GM23338 (cell line): ENCODE results near the gene MMP26. TPM values are rescaled to one million over a fixed set of nuclear protein-coding genes. Genes with fewer than 3 reads are reported as not detected.

Experiments used
- ATAC-seq: fragments of 200-7000 bp; cut with Tn5 transposase; 3 replicates; pipeline ENCODE4 v1.9.1; 2020
- DNase-seq: peaks from one replicate; pipeline ENCODE4 v3.0.0-alpha.2; 2015; ENCODE audit warnings: low spot score
- H2AFZ ChIP-seq: fragments of 200-600 bp; sonication (generic); 2 replicates; pipeline ENCODE4 v1.8.0; 2016; ENCODE audit warnings: antibody characterized with exemption, mild to moderate bottlenecking, moderate library complexity
- H3F3A ChIP-seq: fragments of 200-600 bp; sonication (generic); replicated peaks from 2 replicates; pipeline ENCODE4 v1.8.0; 2017; ENCODE audit warnings: antibody characterized with exemption, mixed run types, low read depth
- H3K27ac ChIP-seq: fragments of 200-600 bp; sonication (generic); 2 replicates; pipeline ENCODE4 v1.6.1; 2016; ENCODE audit warnings: low read depth
- H3K27me3 ChIP-seq: fragments of 200-600 bp; sonication (generic); 2 replicates; pipeline ENCODE4 v1.8.0; 2016; ENCODE audit warnings: mild to moderate bottlenecking, mixed run types, moderate library complexity; ENCODE audit not compliant: insufficient read depth
- H3K36me3 ChIP-seq: fragments of 200-600 bp; sonication (generic); 2 replicates; pipeline ENCODE4 v1.8.0; 2016; ENCODE audit warnings: mild to moderate bottlenecking; ENCODE audit not compliant: insufficient read depth
- H3K4me1 ChIP-seq: fragments of 200-600 bp; sonication (generic); 2 replicates; pipeline ENCODE4 v1.8.0; 2016; ENCODE audit warnings: mild to moderate bottlenecking, moderate library complexity; ENCODE audit not compliant: insufficient read depth
- H3K4me2 ChIP-seq: fragments of 200-600 bp; sonication (generic); 2 replicates; pipeline ENCODE4 v1.7.1; 2017; ENCODE audit warnings: mixed run types
- H3K4me3 ChIP-seq: fragments of 200-600 bp; sonication (generic); 2 replicates; pipeline ENCODE4 v1.6.1; 2016; ENCODE audit warnings: mixed run types
- H3K79me2 ChIP-seq: fragments of 200-600 bp; sonication (generic); replicated peaks from 2 replicates; pipeline ENCODE4 v1.8.0; 2017; ENCODE audit warnings: mild to moderate bottlenecking; ENCODE audit not compliant: insufficient read depth
- H3K9me2 ChIP-seq: fragments of 200-600 bp; sonication (generic); 2 replicates; pipeline ENCODE4 v1.8.0; 2017; ENCODE audit not compliant: insufficient read depth
- H4K20me1 ChIP-seq: fragments of 200-600 bp; sonication (generic); replicated peaks from 2 replicates; pipeline ENCODE4 v1.8.0; 2017; ENCODE audit warnings: mild to moderate bottlenecking; ENCODE audit not compliant: insufficient read depth
- H3K27ac Mint-ChIP-seq: 2 replicates; pipeline ENCODE4 v1.8.0; 2020; ENCODE audit warnings: inconsistent platforms, mild to moderate bottlenecking, moderate library complexity, mixed read lengths
- H3K27me3 Mint-ChIP-seq: 3 replicates; pipeline ENCODE4 v1.8.0; 2022; ENCODE audit warnings: low read depth, mild to moderate bottlenecking, moderate library complexity, mixed read lengths, inconsistent platforms; ENCODE audit not compliant: insufficient read depth, poor library complexity
- H3K36me3 Mint-ChIP-seq: 3 replicates; pipeline ENCODE4 v1.8.0; 2021; ENCODE audit warnings: low read depth, mild to moderate bottlenecking, inconsistent platforms, moderate library complexity, mixed read lengths
- H3K4me1 Mint-ChIP-seq: 3 replicates; pipeline ENCODE4 v1.8.0; 2020; ENCODE audit warnings: mild to moderate bottlenecking, inconsistent platforms, mixed read lengths
- H3K4me3 Mint-ChIP-seq: 3 replicates; pipeline ENCODE4 v1.8.0; 2021; ENCODE audit warnings: moderate library complexity, mild to moderate bottlenecking, inconsistent platforms, mixed read lengths
- H3K9me3 Mint-ChIP-seq: 3 replicates; pipeline ENCODE4 v1.8.0; 2020; ENCODE audit warnings: moderate library complexity, mild to moderate bottlenecking, inconsistent platforms, mixed read lengths
- CREB1 ChIP-seq: fragments of 250-450 bp; sonication (Bioruptor Pico); IDR thresholded peaks from 2 replicates; pipeline ENCODE4 v1.5.0; 2020; ENCODE audit warnings: low read depth, mild to moderate bottlenecking, moderate library complexity
- CTCF ChIP-seq, 2 experiments: fragments of 200-600 bp in 1 of 2; sonication (generic) in 1 of 2; conservative IDR thresholded peaks; 2 replicates each; pipeline versions ENCODE4 v1.5.1 to v1.6.1; 2016 to 2017; ENCODE audit warnings: antibody characterized with exemption in 2 of 2, low read depth in 2 of 2, mild to moderate bottlenecking in 2 of 2, moderate library complexity in 1 of 2
- EZH2 ChIP-seq: fragments of 200-600 bp; sonication (generic); IDR thresholded peaks from one replicate; pipeline ENCODE4 v1.8.0; 2017; ENCODE audit warnings: antibody characterized with exemption, mild to moderate bottlenecking, low read depth; ENCODE audit not compliant: unreplicated experiment
- EZH2phosphoT487 ChIP-seq: fragments of 200-600 bp; sonication (generic); IDR thresholded peaks from one replicate; pipeline ENCODE4 v1.8.1; 2018; ENCODE audit warnings: antibody characterized with exemption; ENCODE audit not compliant: unreplicated experiment
- JUNB ChIP-seq: IDR thresholded peaks from one replicate; pipeline ENCODE4 v1.6.1; 2016; ENCODE audit warnings: antibody characterized with exemption; ENCODE audit not compliant: unreplicated experiment
- NANOG ChIP-seq: IDR thresholded peaks from 2 replicates; pipeline ENCODE4 v1.6.1; 2016; ENCODE audit warnings: antibody characterized with exemption, borderline replicate concordance
- POLR2AphosphoS5 ChIP-seq: IDR thresholded peaks from 2 replicates; pipeline ENCODE4 v1.6.1; 2016; ENCODE audit warnings: antibody characterized with exemption, low read depth
- REST ChIP-seq: IDR thresholded peaks from one replicate; pipeline ENCODE4 v1.6.1; 2018; ENCODE audit warnings: antibody characterized with exemption; ENCODE audit not compliant: unreplicated experiment
- STAT1 ChIP-seq: IDR thresholded peaks from one replicate; pipeline ENCODE4 v1.6.1; 2016; ENCODE audit warnings: antibody characterized with exemption; ENCODE audit not compliant: unreplicated experiment
- ZNF114 ChIP-seq: fragments of 250-450 bp; sonication (Bioruptor Pico); IDR thresholded peaks from 2 replicates; pipeline ENCODE4 v1.5.0; 2020; ENCODE audit warnings: mild to moderate bottlenecking, moderate library complexity
- ZNF331 ChIP-seq: fragments of 250-450 bp; sonication (Bioruptor Pico); IDR thresholded peaks from 2 replicates; pipeline ENCODE4 v1.5.0; 2020; ENCODE audit warnings: low read depth, mild to moderate bottlenecking, moderate library complexity
- polyA plus RNA-seq: library from polyadenylated mRNA; unstranded; fragments of >200 nt; fragmentation: Nextera tagmentation; extraction: Ambion mirVana; gene quantifications from 2 replicates; pipeline ENCODE4 v1.2.1, GENCODE V29; 2016
- total RNA-seq: library from RNA; depleted of rRNA; stranded (reverse); fragments of >200 nt; shearing (Covaris generic); gene quantifications from 2 replicates; pipeline ENCODE4 v1.2.3, GENCODE V29; 2014
- TF ChIP-seq, protein P1 (sequence below): IDR thresholded peaks from 2 replicates; pipeline ENCODE4 v1.6.1; 2016; ENCODE audit warnings: antibody characterized with exemption

The MMP26 gene
- total and polyA plus RNA-seq, 2 experiments from 2014 or later, result not detected

DNA sequence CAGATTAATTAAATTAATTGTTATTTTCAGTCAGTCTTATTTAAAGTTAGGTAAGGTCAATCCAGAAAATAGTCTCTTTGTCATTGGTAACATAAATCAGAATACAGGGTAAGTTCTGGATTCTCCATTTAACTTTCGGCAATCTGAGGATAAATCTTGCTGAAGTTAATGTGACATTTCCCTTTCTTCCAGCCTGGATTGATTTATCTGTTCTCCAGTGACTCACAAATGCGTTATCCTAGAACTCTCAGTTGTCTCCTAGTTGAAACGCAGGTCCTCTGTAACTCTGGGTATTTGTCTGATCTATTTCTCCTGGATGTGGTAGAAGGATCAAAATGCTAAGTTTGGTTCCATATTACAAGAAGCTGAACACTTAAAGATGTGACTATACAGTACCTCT, 39.8 kb upstream of the MMP26 start (continued):
- TF ChIP-seq REST, result no peak
- TF ChIP-seq ZNF114, result no peak

DNA sequence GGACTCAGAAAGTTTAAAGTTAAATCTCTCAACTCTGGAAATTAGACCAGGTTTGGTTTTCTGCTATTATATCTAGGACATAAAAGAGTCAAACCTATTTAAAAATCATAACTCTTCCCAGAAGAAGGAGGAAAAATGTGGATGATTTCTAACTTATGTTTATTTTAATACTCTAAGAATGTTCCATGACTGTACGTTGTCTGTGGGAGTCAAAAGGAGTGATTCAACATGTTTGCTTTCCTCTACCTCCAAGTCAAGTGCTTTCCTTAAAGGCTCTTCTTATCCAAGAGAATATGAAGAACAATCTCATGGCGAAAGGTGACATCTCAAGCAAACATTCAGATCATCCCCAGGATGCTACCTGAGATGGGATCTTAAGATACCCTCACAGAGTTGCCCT, 39.2 kb upstream of the MMP26 start:
- no peaks in the 10 kb centered on the region for H3F3A ChIP-seq
- no peak overlapping the region for H3K4me3 Mint-ChIP-seq
- H3K9me2 ChIP-seq, result peaks cover 9% of the 10 kb centered on the region; the same call in 1 of the 2 replicates
- no peak overlapping the region for H3K4me2 ChIP-seq
- H3K36me3 ChIP-seq, result no peaks in the 10 kb centered on the region
- H3K27ac Mint-ChIP-seq, result no peak overlapping the region
- H3K4me1 ChIP-seq, result no peaks in the 10 kb centered on the region
- H3K79me2 ChIP-seq, result no peaks in the 10 kb centered on the region
- DNase-seq, result no peak
- no peaks in the 10 kb centered on the region; the same call in 2 of the 3 replicates for H3K36me3 Mint-ChIP-seq
- peaks cover 6% of the 10 kb centered on the region for H3K27me3 Mint-ChIP-seq
- no peaks in the 10 kb centered on the region for H3K27me3 ChIP-seq
- no peaks in the 10 kb centered on the region; the same call in 2 of the 3 replicates for H3K9me3 Mint-ChIP-seq
- H3K4me1 Mint-ChIP-seq, result peaks cover 4% of the 10 kb centered on the region; the same call in 1 of the 3 replicates
- no peak overlapping the region for H2AFZ ChIP-seq
- no peaks in the 10 kb centered on the region for H4K20me1 ChIP-seq
- no peak for ATAC-seq
- H3K27ac ChIP-seq, result no peak overlapping the region
- H3K4me3 ChIP-seq, result no peak overlapping the region
- no peak for TF ChIP-seq EZH2
- TF ChIP-seq, protein P1, sequence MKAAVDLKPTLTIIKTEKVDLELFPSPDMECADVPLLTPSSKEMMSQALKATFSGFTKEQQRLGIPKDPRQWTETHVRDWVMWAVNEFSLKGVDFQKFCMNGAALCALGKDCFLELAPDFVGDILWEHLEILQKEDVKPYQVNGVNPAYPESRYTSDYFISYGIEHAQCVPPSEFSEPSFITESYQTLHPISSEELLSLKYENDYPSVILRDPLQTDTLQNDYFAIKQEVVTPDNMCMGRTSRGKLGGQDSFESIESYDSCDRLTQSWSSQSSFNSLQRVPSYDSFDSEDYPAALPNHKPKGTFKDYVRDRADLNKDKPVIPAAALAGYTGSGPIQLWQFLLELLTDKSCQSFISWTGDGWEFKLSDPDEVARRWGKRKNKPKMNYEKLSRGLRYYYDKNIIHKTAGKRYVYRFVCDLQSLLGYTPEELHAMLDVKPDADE, result no peak
- TF ChIP-seq EZH2phosphoT487, result no peak
- TF ChIP-seq ZNF331, result no peak
- TF ChIP-seq POLR2AphosphoS5, result no peak
- TF ChIP-seq CREB1 (CRISPR knock-in tag), result no peak
- TF ChIP-seq ZNF114, result no peak
- no peak for TF ChIP-seq REST
- TF ChIP-seq JUNB, result no peak
- no peak for TF ChIP-seq STAT1
- no peak for TF ChIP-seq NANOG
- TF ChIP-seq CTCF (conservative IDR thresholded peaks at IDR 0.05; ENCODE audit: low read depth in 2 of 2), result no peak
